Measurements from ENCODE around the gene CYB561A3.

Gene CYB561A3

GRCh38 chr11:61332797-61333549 lies 28.7 kb downstream of the CYB561A3 start, which contains the start of the genes DDB1 and TKFC:
TSS of gene DDB1 (minus strand) at chr11:61333105. CDS start at chr11:61332968, 137 bp downstream.
TSS of gene TKFC (plus strand) at chr11:61333228. CDS start at chr11:61334729, 1,501 bp downstream.
- Histone ChIP-seq H3K9me3 (ENCODE audit: control insufficient read depth, insufficient read depth, low read length) (no peaks in the 10 kb centered on the region), H3K4me1 (ENCODE audit: insufficient read depth, low read length) (peaks cover 11% of the 10 kb centered on the region), H3K36me3 (ENCODE audit: insufficient read depth, low read length) (peaks cover 14% of the 10 kb centered on the region)

GRCh38 chr11:61332281-61332796 lies 29.3 kb downstream of the CYB561A3 start:
- Histone ChIP-seq H3K9ac (ENCODE audit: low read depth, low read length) (peak overlapping the region; percentile 88), H3K4me1 (ENCODE audit: insufficient read depth, low read length) (peaks cover 11% of the 10 kb centered on the region), H3K36me3 (ENCODE audit: insufficient read depth, low read length) (peaks cover 20% of the 10 kb centered on the region), H3K9me3 (ENCODE audit: control insufficient read depth, insufficient read depth, low read length) (no peaks in the 10 kb centered on the region)

More at GRCh38 chr11:61332797-61333549, 28.7 kb downstream of the CYB561A3 start, which contains the start of the genes DDB1 and TKFC:
- H3K9ac ChIP-seq (ENCODE audit: low read depth, low read length) = peak within 1 kb of the TSS; percentile 88

- Histone ChIP-seq H3K4me1 (ENCODE audit: insufficient read depth, low read length) (peaks cover 11% of the 10 kb centered on the region), H3K9ac (ENCODE audit: low read depth, low read length) (peak overlapping the region; percentile 88), H3K36me3 (ENCODE audit: insufficient read depth, low read length) (peaks cover 24% of the 10 kb centered on the region), H3K9me3 (ENCODE audit: control insufficient read depth, insufficient read depth, low read length) (no peaks in the 10 kb centered on the region)
These were observed 30.0 kb downstream of the CYB561A3 start for GRCh38 chr11:61331651-61332050.

- Histone ChIP-seq H3K36me3 (ENCODE audit: insufficient read depth, low read length) (peaks cover 40% of the 10 kb centered on the region), H3K4me1 (ENCODE audit: insufficient read depth, low read length) (peaks cover 9% of the 10 kb centered on the region), H3K9ac (ENCODE audit: low read depth, low read length) (no peak overlapping the region), H3K9me3 (ENCODE audit: control insufficient read depth, insufficient read depth, low read length) (no peaks in the 10 kb centered on the region)
These were observed 31.8 kb downstream of the CYB561A3 start for GRCh38 chr11:61329871-61330270.

GRCh38 chr11:61328351-61328750 lies 33.3 kb downstream of the CYB561A3 start:
- no peaks in the 10 kb centered on the region for H3K9me3 ChIP-seq (ENCODE audit: control insufficient read depth, insufficient read depth, low read length)
- H3K9ac ChIP-seq (ENCODE audit: low read depth, low read length) = no peak overlapping the region
- H3K4me1 ChIP-seq (ENCODE audit: insufficient read depth, low read length) = peaks cover 9% of the 10 kb centered on the region
- H3K36me3 ChIP-seq (ENCODE audit: insufficient read depth, low read length) = peaks cover 52% of the 10 kb centered on the region

GRCh38 chr11:61327669-61328071 lies 34.0 kb downstream of the CYB561A3 start:
- Histone ChIP-seq H3K9ac (ENCODE audit: low read depth, low read length) (no peak overlapping the region), H3K9me3 (ENCODE audit: control insufficient read depth, insufficient read depth, low read length) (no peaks in the 10 kb centered on the region), H3K36me3 (ENCODE audit: insufficient read depth, low read length) (peaks cover 58% of the 10 kb centered on the region), H3K4me1 (ENCODE audit: insufficient read depth, low read length) (peaks cover 9% of the 10 kb centered on the region)

GRCh38 chr11:61325649-61326414 lies 35.9 kb downstream of the CYB561A3 start:
- Histone ChIP-seq H3K9me3 (ENCODE audit: control insufficient read depth, insufficient read depth, low read length) (no peaks in the 10 kb centered on the region), H3K36me3 (ENCODE audit: insufficient read depth, low read length) (peaks cover 70% of the 10 kb centered on the region), H3K9ac (ENCODE audit: low read depth, low read length) (no peak overlapping the region), H3K4me1 (ENCODE audit: insufficient read depth, low read length) (no peaks in the 10 kb centered on the region)

- Histone ChIP-seq H3K9ac (ENCODE audit: low read depth, low read length) (no peak overlapping the region), H3K9me3 (ENCODE audit: control insufficient read depth, insufficient read depth, low read length) (no peaks in the 10 kb centered on the region; the same call in 1 of the 2 replicates), H3K4me1 (ENCODE audit: insufficient read depth, low read length) (no peaks in the 10 kb centered on the region), H3K36me3 (ENCODE audit: insufficient read depth, low read length) (peaks cover 38% of the 10 kb centered on the region)
These were observed 46.4 kb downstream of the CYB561A3 start for GRCh38 chr11:61315260-61315659.

GRCh38 chr11:61310749-61311148 lies 50.9 kb downstream of the CYB561A3 start:
- Histone ChIP-seq H3K36me3 (ENCODE audit: insufficient read depth, low read length) (peaks cover 66% of the 10 kb centered on the region), H3K9ac (ENCODE audit: low read depth, low read length) (no peak overlapping the region), H3K9me3 (ENCODE audit: control insufficient read depth, insufficient read depth, low read length) (no peaks in the 10 kb centered on the region), H3K4me1 (ENCODE audit: insufficient read depth, low read length) (no peaks in the 10 kb centered on the region)

- no peaks in the 10 kb centered on the region for H3K4me1 ChIP-seq (ENCODE audit: insufficient read depth, low read length)
- no peak overlapping the region for H3K9ac ChIP-seq (ENCODE audit: low read depth, low read length)
- no peaks in the 10 kb centered on the region for H3K9me3 ChIP-seq (ENCODE audit: control insufficient read depth, insufficient read depth, low read length)
- peaks cover 66% of the 10 kb centered on the region for H3K36me3 ChIP-seq (ENCODE audit: insufficient read depth, low read length)
These were observed 51.9 kb downstream of the CYB561A3 start for GRCh38 chr11:61309739-61310138.

- Histone ChIP-seq H3K36me3 (ENCODE audit: insufficient read depth, low read length) (peaks cover 65% of the 10 kb centered on the region), H3K4me1 (ENCODE audit: insufficient read depth, low read length) (no peaks in the 10 kb centered on the region), H3K9me3 (ENCODE audit: control insufficient read depth, insufficient read depth, low read length) (no peaks in the 10 kb centered on the region), H3K9ac (ENCODE audit: low read depth, low read length) (no peak overlapping the region)
These were observed 52.5 kb downstream of the CYB561A3 start for GRCh38 chr11:61309141-61309540.

- no peaks in the 10 kb centered on the region for H3K4me1 ChIP-seq (ENCODE audit: insufficient read depth, low read length)
- peaks cover 56% of the 10 kb centered on the region for H3K36me3 ChIP-seq (ENCODE audit: insufficient read depth, low read length)
- H3K9me3 ChIP-seq (ENCODE audit: control insufficient read depth, insufficient read depth, low read length) = no peaks in the 10 kb centered on the region
- H3K9ac ChIP-seq (ENCODE audit: low read depth, low read length) = no peak overlapping the region
These were observed 54.3 kb downstream of the CYB561A3 start for GRCh38 chr11:61307354-61307753.

- Histone ChIP-seq H3K4me1 (ENCODE audit: insufficient read depth, low read length) (no peaks in the 10 kb centered on the region), H3K9me3 (ENCODE audit: control insufficient read depth, insufficient read depth, low read length) (no peaks in the 10 kb centered on the region), H3K9ac (ENCODE audit: low read depth, low read length) (no peak overlapping the region), H3K36me3 (ENCODE audit: insufficient read depth, low read length) (peaks cover 53% of the 10 kb centered on the region)
These were observed 55.5 kb downstream of the CYB561A3 start for GRCh38 chr11:61306221-61306620.

- H3K4me1 ChIP-seq (ENCODE audit: insufficient read depth, low read length) = no peaks in the 10 kb centered on the region
- H3K36me3 ChIP-seq (ENCODE audit: insufficient read depth, low read length) = peaks cover 48% of the 10 kb centered on the region
- H3K9ac ChIP-seq (ENCODE audit: low read depth, low read length) = no peak overlapping the region
- H3K9me3 ChIP-seq (ENCODE audit: control insufficient read depth, insufficient read depth, low read length) = no peaks in the 10 kb centered on the region
These were observed 56.3 kb downstream of the CYB561A3 start for GRCh38 chr11:61305417-61305816.

Data from ES-I3 (cell line).